ENCODE results near the gene SRPK3.

GRCh38 chrX:153735274-153735673 lies 45.6 kb upstream of the SRPK3 start:
- TF ChIP-seq, protein P1, sequence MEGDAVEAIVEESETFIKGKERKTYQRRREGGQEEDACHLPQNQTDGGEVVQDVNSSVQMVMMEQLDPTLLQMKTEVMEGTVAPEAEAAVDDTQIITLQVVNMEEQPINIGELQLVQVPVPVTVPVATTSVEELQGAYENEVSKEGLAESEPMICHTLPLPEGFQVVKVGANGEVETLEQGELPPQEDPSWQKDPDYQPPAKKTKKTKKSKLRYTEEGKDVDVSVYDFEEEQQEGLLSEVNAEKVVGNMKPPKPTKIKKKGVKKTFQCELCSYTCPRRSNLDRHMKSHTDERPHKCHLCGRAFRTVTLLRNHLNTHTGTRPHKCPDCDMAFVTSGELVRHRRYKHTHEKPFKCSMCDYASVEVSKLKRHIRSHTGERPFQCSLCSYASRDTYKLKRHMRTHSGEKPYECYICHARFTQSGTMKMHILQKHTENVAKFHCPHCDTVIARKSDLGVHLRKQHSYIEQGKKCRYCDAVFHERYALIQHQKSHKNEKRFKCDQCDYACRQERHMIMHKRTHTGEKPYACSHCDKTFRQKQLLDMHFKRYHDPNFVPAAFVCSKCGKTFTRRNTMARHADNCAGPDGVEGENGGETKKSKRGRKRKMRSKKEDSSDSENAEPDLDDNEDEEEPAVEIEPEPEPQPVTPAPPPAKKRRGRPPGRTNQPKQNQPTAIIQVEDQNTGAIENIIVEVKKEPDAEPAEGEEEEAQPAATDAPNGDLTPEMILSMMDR (IDR thresholded peaks at IDR 0.05; ENCODE audit: low read depth, low read length, missing input control), result no peak
- TF ChIP-seq JUND (IDR thresholded peaks at IDR 0.05) (no peak), RAD21 (IDR thresholded peaks at IDR 0.05) (no peak), RXRA (IDR thresholded peaks at IDR 0.05) (no peak), SP1 (IDR thresholded peaks at IDR 0.05) (no peak), EGR1 (IDR thresholded peaks at IDR 0.05; ENCODE audit: low read depth in 2 of 2) (no peak), TAF1 (conservative IDR thresholded peaks at IDR 0.05) (no peak), GABPA (IDR thresholded peaks at IDR 0.05 in 1 of 2, conservative IDR thresholded peaks at IDR 0.05 in 1 of 2) (no peak)

All from liver (tissue), 3 donors.